ENCODE data around the gene BCL7C. TPM values are rescaled to one million over a fixed set of nuclear protein-coding genes. Genes with fewer than 3 reads are reported as not detected.

BCL7C gene
- total and polyA plus RNA-seq, 2 of the 8 experiments (the other 6 are each of a cell fraction or from before 2014, with no cell fraction given), result 8.6 to 17.2 TPM

- POLR2A ChIA-PET (ENCODE audit: partially characterized antibody), result interaction anchor here (1.1 to 8.2 kb wide), 7 partner anchors 10 to 151 kb away, joined by 3 to 105 read pairs (median 4); no protein-coding TSS in a partner anchor
- Histone ChIP-seq H2BK15ac (ENCODE audit: low read length) (no peak overlapping the region), H3K27ac (ENCODE audit: low read depth, low read length) (no peak overlapping the region), H3K4me2 (ENCODE audit: insufficient read depth in 1 of 2, low read depth in 2 of 2, low read length in 2 of 2) (peak overlapping the region; percentile 68 to 71; a peak in 2 of 4 replicates), H2AFZ (ENCODE audit: low read length) (no peak overlapping the region), H3K79me1 (ENCODE audit: low read depth, low read length) (peaks cover 4% of the 10 kb centered on the region), H3K36me3 (ENCODE audit: control insufficient read depth in 2 of 4, insufficient read depth in 4 of 4, low read length in 3 of 4) (peaks cover 3 to 23% (median 10%) of the 10 kb centered on the region in 4 experiments; a peak in 7 of 8 replicates), H3K4ac (replicated peaks; ENCODE audit: insufficient read length, low read depth, low read length) (no peak overlapping the region), H4K5ac (ENCODE audit: insufficient read length, low read depth, low read length) (no peak overlapping the region), H4K20me1 (replicated peaks in 1 of 2; ENCODE audit: control insufficient read depth in 1 of 2, insufficient read depth in 2 of 2, low read length in 2 of 2) (peaks cover 0 to 5% of the 10 kb centered on the region in 2 experiments), H3K56ac (replicated peaks; ENCODE audit: insufficient read length, low read depth, low read length) (no peak overlapping the region), H3K18ac (ENCODE audit: extremely low read depth, low read length) (no peak overlapping the region), H3K14ac (ENCODE audit: insufficient read length) (no peak overlapping the region), H3K4me3 (ENCODE audit: extremely low read depth in 1 of 4, insufficient read depth in 2 of 4, low read depth in 3 of 4, low read length in 4 of 4) (peak overlapping the region in 1 of 4 experiments; percentile 49; a peak in 2 of 8 replicates), H3K79me2 (ENCODE audit: control insufficient read depth in 1 of 2, insufficient read depth in 2 of 2, low read length in 2 of 2) (peaks cover 0 to 10% of the 10 kb centered on the region in 2 experiments; a peak in 2 of 4 replicates), H4K91ac (replicated peaks; ENCODE audit: insufficient read length, low read length) (no peak overlapping the region), H3K9me3 (ENCODE audit: insufficient read depth in 2 of 2, low read depth in 1 of 2, low read length in 1 of 2) (no peaks in the 10 kb centered on the region), H4K8ac (ENCODE audit: extremely low read depth, insufficient read depth, low read length) (0 out of 2 replicates have a peak overlapping the region, but pooled peaks have one; percentile 5), H3K23me2 (ENCODE audit: low read depth, low read length) (peaks cover 8% of the 10 kb centered on the region; the same call in 1 of the 2 replicates), H3K27me3 (replicated peaks in 1 of 4; ENCODE audit: control insufficient read depth in 3 of 4, extremely low read depth in 1 of 4, insufficient read depth in 3 of 4, low read length in 3 of 4) (no peaks in the 10 kb centered on the region), H2BK5ac (ENCODE audit: low read depth, low read length) (no peak overlapping the region), H2AK5ac (ENCODE audit: low read depth, low read length) (no peak overlapping the region), H2BK120ac (replicated peaks; ENCODE audit: low read depth, low read length) (no peak overlapping the region), H3K9ac (replicated peaks in 1 of 4; ENCODE audit: extremely low read depth in 1 of 4, low read depth in 3 of 4, low read length in 3 of 4) (no peak overlapping the region; a peak in 1 of 7 replicates), H2BK12ac (ENCODE audit: low read depth, low read length) (no peak overlapping the region), H3K4me1 (replicated peaks in 1 of 4; ENCODE audit: control insufficient read depth in 3 of 4, insufficient read depth in 4 of 4, low read length in 3 of 4) (peaks cover 0 to 9% (median 2%) of the 10 kb centered on the region in 4 experiments; a peak in 4 of 7 replicates), H2BK20ac (ENCODE audit: low read length) (no peak overlapping the region), H3K23ac (ENCODE audit: insufficient read length) (no peak overlapping the region)
- FAIRE-seq, result no peak
- TF ChIP-seq BRCA1 (IDR thresholded peaks at IDR 0.05; ENCODE audit: low read depth, low read length) (no peak), HDAC6 (IDR thresholded peaks at IDR 0.05; ENCODE audit: low read depth, low read length) (no peak), EZH2 (IDR thresholded peaks at IDR 0.05; ENCODE audit: low read depth, low read length, severe bottlenecking) (no peak), SAP30 (IDR thresholded peaks at IDR 0.05; ENCODE audit: insufficient read depth, insufficient replicate concordance, low read length) (no peak), FOSL1 (IDR thresholded peaks at IDR 0.05; ENCODE audit: insufficient read depth, low read depth, low read length) (no peak)
- no peak for DNase-seq (ENCODE audit: low read depth in 1 of 2, low spot score in 2 of 2)
- CTCF ChIA-PET (ENCODE audit: partially characterized antibody), result interaction anchor here (0.7 to 4.4 kb wide), 5 partner anchors 10 to 80 kb away, joined by 3 to 33 read pairs (median 6); no protein-coding TSS in a partner anchor
- 96% methylated on average over 19 of the region's 26 CpGs; no CpG with 5 or more reads in 1 of the 2 experiments for WGBS, 2 experiments (ENCODE audit: extremely low coverage in 1 of 2, insufficient coverage in 1 of 2, insufficient read length in 1 of 2, insufficient replicate concordance in 2 of 2, low coverage in 1 of 2, low lambda C conversion rate in 2 of 2, missing lambda C conversion rate in 1 of 2)
Observed at GRCh38 chr16:30925632-30925987, 31.7 kb upstream of the BCL7C start.
